PC-3 (cell line): ENCODE results near the gene KDSR.

Experiments
- EZH2 ChIP-seq: fragments of 300-600 bp; sonication (generic); IDR thresholded peaks from one replicate; pipeline ENCODE4 v1.6.1; 2017; ENCODE audit warnings: antibody characterized with exemption, mild to moderate bottlenecking, low read length; ENCODE audit not compliant: unreplicated experiment
- EZH2phosphoT487 ChIP-seq: fragments of 300-600 bp; sonication (generic); IDR thresholded peaks from 2 replicates; pipeline ENCODE4 v1.6.1; 2018; ENCODE audit warnings: mild to moderate bottlenecking, antibody characterized with exemption, low read length, borderline replicate concordance
- TF ChIP-seq, protein P1 (sequence below): fragments of 300-600 bp; sonication (generic); conservative IDR thresholded peaks from 2 replicates; pipeline ENCODE4 v1.5.1; 2017; ENCODE audit warnings: antibody characterized with exemption, low read depth, mild to moderate bottlenecking, low read length

DNA sequence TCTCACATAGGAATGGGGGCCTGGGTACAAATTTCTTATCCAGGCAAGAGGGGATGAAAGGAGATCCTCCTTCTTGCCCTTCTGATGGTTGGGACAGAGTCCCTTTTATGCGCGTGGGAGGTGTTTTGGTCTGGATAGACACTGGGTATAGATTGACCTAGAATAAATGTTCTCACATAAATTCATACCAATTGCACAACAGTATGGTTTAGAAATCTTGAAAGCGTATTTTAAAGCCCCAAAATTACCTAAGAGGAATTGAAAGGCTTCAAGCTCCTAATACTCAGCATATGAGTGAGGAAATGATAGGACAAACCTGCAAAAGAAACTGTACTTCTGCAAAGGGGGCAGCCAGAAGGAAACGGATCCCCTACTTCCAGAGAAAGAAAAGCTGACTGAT lies 44.8 kb downstream of the KDSR start:
- TF ChIP-seq, protein P1, sequence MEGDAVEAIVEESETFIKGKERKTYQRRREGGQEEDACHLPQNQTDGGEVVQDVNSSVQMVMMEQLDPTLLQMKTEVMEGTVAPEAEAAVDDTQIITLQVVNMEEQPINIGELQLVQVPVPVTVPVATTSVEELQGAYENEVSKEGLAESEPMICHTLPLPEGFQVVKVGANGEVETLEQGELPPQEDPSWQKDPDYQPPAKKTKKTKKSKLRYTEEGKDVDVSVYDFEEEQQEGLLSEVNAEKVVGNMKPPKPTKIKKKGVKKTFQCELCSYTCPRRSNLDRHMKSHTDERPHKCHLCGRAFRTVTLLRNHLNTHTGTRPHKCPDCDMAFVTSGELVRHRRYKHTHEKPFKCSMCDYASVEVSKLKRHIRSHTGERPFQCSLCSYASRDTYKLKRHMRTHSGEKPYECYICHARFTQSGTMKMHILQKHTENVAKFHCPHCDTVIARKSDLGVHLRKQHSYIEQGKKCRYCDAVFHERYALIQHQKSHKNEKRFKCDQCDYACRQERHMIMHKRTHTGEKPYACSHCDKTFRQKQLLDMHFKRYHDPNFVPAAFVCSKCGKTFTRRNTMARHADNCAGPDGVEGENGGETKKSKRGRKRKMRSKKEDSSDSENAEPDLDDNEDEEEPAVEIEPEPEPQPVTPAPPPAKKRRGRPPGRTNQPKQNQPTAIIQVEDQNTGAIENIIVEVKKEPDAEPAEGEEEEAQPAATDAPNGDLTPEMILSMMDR, result no peak
- TF ChIP-seq EZH2phosphoT487 (no peak), EZH2 (no peak)
